GM12875 (cell line): ENCODE measurements around the gene PAIP1.

ENCODE experiments used
- H3K4me3 ChIP-seq: one replicate; pipeline ENCODE4 v1.5.1; 2011; ENCODE audit warnings: low read depth, low read length, control low read depth
- CTCF ChIP-seq: IDR thresholded peaks from 2 replicates; pipeline ENCODE4 v1.5.1; 2011; ENCODE audit warnings: low read depth, mild to moderate bottlenecking, control low read depth, inconsistent platforms, low read length, moderate library complexity, borderline replicate concordance; ENCODE audit not compliant: insufficient read depth

The PAIP1 gene

DNA sequence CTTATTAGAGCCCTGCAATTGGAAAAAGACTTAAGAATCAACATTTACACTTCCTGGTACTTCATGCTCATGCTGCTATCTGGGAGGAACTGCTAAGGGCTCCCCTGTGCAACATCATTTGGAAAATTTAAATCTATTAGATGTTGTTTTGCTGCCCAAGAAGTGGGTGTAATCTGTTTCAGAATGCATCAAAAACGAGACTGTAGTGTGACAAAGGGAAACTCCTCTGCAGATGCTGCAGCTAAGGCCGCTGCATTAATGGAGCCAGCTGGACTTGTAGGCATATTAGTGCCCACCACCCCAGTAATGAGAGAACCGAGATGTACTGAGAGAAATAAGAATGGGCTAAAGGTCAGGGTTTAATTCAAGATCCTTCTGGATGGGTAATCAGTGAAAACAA, 11.1 kb upstream of the PAIP1 start:
- no peak overlapping the region for H3K4me3 ChIP-seq
- TF ChIP-seq CTCF = no peak

DNA sequence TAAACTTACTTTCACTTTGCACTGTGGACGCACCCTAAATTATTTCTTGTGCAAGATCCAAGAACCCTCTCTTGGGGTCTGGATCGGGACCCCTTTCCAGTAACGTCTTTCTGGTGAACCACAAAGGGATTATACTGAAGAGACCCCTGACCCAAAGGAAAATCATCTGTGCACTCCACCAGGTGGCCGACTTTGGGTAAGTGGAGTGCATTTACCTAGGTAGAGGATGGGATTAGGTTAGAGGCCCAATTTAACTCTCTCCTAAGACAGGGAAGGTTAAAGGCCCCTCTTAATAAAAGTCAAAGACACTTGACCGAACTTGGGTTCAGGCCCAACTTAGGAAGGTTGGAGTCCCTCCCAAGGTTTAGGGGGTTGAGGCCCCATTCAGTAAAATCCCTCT, 8.2 kb upstream of the PAIP1 start:
- no peak for TF ChIP-seq CTCF
- no peak overlapping the region for H3K4me3 ChIP-seq

DNA sequence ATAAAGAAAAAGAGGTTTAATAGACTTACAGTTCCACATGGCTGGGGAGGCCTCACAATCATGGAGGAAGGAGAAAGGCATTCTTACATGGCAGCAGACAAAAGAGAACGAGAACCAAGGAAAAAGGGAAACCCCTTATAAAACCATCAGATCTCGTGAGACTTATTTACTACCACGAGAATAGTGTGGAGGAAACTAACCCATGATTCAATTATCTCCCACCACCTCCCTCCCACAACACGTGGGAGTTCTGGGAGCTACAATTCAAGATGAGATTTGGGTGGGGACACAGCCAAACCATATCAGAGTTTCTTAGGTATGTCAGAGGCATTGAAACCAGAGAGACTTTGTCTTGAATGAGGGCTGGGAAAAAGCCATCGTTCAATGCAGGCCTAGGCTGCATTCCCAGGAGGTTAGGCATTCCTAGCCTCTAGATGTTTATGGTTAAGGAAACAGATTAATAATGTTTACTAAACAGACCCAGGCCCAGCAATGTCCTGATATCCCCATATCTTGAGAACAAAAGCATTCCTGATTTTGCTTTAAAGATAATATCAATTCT, 7.5 kb upstream of the PAIP1 start:
- no peak for TF ChIP-seq CTCF
- H3K4me3 ChIP-seq = no peak overlapping the region

DNA sequence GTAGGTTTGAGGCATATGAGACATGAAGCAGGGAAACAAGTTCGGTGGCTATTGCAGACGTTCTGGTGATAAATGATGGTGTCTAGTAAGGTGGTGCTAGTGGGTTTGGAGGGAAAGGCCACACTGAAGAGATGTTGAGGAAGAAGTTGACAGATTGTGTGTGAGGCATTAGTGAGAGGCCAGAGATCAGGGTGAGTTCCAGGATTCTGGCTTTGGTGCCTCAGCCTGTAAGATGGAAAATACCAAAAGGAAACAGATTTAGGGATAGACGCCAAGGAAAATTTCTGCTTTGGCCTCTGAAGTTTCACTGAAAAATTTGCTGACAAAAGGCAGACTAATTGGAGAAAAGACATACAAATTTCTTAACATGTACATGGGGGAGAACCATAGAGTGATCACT, 6.4 kb upstream of the PAIP1 start:
- no peak overlapping the region for H3K4me3 ChIP-seq
- no peak for TF ChIP-seq CTCF

GRCh38 chr5:43561356-43561755, 4.5 kb upstream of the PAIP1 start:
- no peak for TF ChIP-seq CTCF
- no peak overlapping the region for H3K4me3 ChIP-seq

DNA sequence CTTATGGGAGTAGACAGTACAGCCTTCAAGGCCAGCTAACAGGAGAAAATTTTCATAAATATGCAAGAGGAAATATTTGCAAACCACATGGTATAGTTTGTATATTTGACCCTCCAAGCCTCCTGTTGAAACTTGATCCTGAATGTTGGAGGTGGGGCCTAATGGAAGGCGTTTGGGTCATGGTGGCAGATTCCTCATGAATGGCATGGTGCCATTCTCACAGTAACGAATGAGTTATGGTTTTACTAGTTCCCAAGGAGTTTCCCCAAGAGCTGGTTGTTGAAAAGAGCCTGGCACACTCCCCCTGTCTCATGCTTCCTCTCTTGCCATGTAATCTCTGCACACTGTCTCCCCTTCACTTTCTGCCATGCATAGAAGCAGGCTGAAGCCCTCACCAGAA, 3.3 kb upstream of the PAIP1 start:
- TF ChIP-seq CTCF = no peak
- H3K4me3 ChIP-seq = no peak overlapping the region

DNA sequence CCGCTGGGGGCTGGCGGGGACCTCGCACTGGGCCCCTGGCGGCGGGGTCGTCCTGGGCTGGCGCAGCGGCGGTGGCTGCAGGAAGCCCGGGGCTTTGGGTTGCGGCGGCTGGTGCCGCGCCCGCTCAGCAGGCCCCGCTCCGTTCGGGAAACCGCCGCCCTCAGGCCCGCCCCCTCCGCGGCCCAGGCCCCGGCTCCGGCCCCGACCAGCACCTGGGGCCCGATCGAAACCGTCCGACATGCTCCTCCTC, 345 bp downstream of the PAIP1 start:
- H3K4me3 ChIP-seq = peak overlapping the region; percentile 94
